ENCODE results near the gene TSFM.

Gene TSFM

GRCh38 chr12:57810450-57810849 lies 27.9 kb downstream of the TSFM start:
- no peaks in the 10 kb centered on the region for H4K20me1 ChIP-seq (ENCODE audit: insufficient read depth, low read length)
- peaks cover 5% of the 10 kb centered on the region; the same call in 1 of the 2 replicates for H3K36me3 ChIP-seq (ENCODE audit: insufficient read depth, low read length)
- no peak overlapping the region for H3K4me2 ChIP-seq (ENCODE audit: insufficient read depth, low read length)
- no peak for TF ChIP-seq EZH2 (IDR thresholded peaks at IDR 0.05; ENCODE audit: borderline replicate concordance, low read depth, low read length, severe bottlenecking)
- TF ChIP-seq, protein P1, sequence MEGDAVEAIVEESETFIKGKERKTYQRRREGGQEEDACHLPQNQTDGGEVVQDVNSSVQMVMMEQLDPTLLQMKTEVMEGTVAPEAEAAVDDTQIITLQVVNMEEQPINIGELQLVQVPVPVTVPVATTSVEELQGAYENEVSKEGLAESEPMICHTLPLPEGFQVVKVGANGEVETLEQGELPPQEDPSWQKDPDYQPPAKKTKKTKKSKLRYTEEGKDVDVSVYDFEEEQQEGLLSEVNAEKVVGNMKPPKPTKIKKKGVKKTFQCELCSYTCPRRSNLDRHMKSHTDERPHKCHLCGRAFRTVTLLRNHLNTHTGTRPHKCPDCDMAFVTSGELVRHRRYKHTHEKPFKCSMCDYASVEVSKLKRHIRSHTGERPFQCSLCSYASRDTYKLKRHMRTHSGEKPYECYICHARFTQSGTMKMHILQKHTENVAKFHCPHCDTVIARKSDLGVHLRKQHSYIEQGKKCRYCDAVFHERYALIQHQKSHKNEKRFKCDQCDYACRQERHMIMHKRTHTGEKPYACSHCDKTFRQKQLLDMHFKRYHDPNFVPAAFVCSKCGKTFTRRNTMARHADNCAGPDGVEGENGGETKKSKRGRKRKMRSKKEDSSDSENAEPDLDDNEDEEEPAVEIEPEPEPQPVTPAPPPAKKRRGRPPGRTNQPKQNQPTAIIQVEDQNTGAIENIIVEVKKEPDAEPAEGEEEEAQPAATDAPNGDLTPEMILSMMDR (IDR thresholded peaks at IDR 0.05; ENCODE audit: borderline replicate concordance, extremely low read depth, low read length, poor library complexity, severe bottlenecking): no peak
- H3K79me2 ChIP-seq (ENCODE audit: insufficient read depth, low read length): no peaks in the 10 kb centered on the region
- H3K9me3 ChIP-seq (ENCODE audit: insufficient read depth, low read length, severe bottlenecking): no peaks in the 10 kb centered on the region
- no peak overlapping the region for H2AFZ ChIP-seq (ENCODE audit: low read depth, low read length)
- no peaks in the 10 kb centered on the region for H3K27me3 ChIP-seq (ENCODE audit: insufficient read depth, low read length, poor library complexity)
- H3K4me1 ChIP-seq (ENCODE audit: insufficient read depth, low read length): no peaks in the 10 kb centered on the region
- H3K4me3 ChIP-seq (ENCODE audit: low read depth in 1 of 2, low read length in 2 of 2): no peak overlapping the region
- H3K9ac ChIP-seq (ENCODE audit: low read depth, low read length): no peak overlapping the region
- DNase-seq (no peak), ATAC-seq (ENCODE audit: insufficient read depth, low read depth) (no peak)
- no peak overlapping the region for H3K27ac ChIP-seq (ENCODE audit: low read length)

DNA sequence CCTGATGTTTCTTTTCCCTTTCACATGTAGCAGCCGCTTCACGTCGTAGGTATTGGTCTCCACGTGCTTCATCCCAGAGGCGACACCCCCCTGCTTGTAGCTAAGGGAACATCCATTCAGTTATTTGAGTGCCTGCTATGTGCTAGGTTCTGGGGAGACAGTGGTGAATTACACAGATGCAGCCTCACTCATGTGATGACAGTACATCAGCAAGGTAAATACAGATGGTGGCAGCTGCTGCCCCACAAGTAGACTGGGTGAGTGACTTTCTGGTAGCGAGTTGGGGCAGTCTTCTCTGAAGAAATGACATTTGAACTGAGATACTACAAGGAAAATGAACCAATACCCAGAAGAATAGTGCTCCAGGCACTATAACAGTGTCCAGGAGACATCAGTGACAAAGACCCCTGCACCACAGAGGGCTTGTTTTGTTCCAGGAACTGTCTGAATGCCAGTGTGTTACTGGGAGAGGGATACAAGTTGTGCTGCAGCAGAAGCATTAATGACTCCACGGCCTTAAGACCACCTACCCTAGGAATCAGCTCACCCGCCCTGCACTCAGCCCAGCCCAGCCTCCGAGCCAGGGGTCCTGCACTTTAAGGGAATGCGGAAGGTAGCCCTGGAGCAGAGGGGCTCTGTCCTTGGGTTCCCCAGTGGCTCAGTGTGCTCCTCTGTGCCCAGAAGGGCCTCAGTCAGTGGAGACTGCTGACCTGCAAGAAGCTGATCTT lies 28.6 kb downstream of the TSFM start:
- no peak overlapping the region for H3K4me3 ChIP-seq (ENCODE audit: low read depth in 1 of 2, low read length in 2 of 2)
- no peaks in the 10 kb centered on the region for H3K9me3 ChIP-seq (ENCODE audit: insufficient read depth, low read length, severe bottlenecking)
- H3K4me1 ChIP-seq (ENCODE audit: insufficient read depth, low read length): no peaks in the 10 kb centered on the region
- no peaks in the 10 kb centered on the region for H3K79me2 ChIP-seq (ENCODE audit: insufficient read depth, low read length)
- TF ChIP-seq EZH2 (IDR thresholded peaks at IDR 0.05; ENCODE audit: borderline replicate concordance, low read depth, low read length, severe bottlenecking): no peak
- TF ChIP-seq, protein P1 (IDR thresholded peaks at IDR 0.05; ENCODE audit: borderline replicate concordance, extremely low read depth, low read length, poor library complexity, severe bottlenecking): no peak
- no peaks in the 10 kb centered on the region for H3K27me3 ChIP-seq (ENCODE audit: insufficient read depth, low read length, poor library complexity)
- no peaks in the 10 kb centered on the region for H4K20me1 ChIP-seq (ENCODE audit: insufficient read depth, low read length)
- no peak overlapping the region for H2AFZ ChIP-seq (ENCODE audit: low read depth, low read length)
- ATAC-seq (ENCODE audit: insufficient read depth, low read depth): no peak
- no peak overlapping the region for H3K4me2 ChIP-seq (ENCODE audit: insufficient read depth, low read length)
- no peak overlapping the region for H3K9ac ChIP-seq (ENCODE audit: low read depth, low read length)
- DNase-seq: no peak
- no peak overlapping the region for H3K27ac ChIP-seq (ENCODE audit: low read length)
- peaks cover 5% of the 10 kb centered on the region; the same call in 1 of the 2 replicates for H3K36me3 ChIP-seq (ENCODE audit: insufficient read depth, low read length)

DNA sequence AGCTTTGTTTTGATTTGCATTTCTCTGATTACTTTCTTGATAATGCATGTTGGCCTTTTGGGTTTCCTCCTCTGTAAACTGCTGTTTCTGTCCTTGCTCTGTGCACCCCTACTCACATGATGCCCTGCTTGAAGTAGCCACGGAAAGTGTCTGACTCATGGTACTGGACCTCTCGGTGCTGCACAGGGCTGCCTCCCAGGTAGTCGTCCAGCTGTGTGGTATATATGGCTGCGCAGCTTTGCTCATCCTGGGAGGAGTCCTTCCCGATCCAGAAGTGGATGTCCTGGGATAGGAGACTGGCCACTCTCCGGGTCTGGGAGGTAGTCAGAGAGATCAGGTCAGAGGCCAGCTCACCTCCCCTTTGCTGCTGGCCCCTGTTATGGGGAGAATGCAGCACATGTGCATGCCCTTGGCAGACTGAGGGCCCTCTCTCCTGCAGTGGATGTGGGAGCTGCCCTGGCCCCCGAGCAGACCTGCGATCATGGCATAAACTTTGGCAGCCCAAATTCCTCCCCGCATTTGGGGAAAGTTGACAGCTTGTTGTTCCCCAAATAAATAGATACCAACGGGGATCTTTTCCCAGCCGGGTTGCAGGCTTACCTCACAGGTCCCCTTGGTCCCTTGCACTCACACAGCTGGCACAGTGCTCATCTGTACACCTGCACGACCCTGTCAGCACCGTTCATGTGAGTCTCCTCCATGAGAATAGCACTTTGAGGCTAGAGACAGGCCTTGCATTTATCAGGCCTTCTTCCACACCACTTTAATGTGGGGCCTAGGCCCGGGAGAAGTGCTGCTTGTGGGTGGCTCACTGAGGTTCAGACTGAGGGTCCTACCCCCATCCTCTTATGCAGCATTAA lies 30.8 kb downstream of the TSFM start:
- no peak overlapping the region for H3K4me3 ChIP-seq (ENCODE audit: low read depth in 1 of 2, low read length in 2 of 2)
- no peak for DNase-seq
- H2AFZ ChIP-seq (ENCODE audit: low read depth, low read length): no peak overlapping the region
- no peaks in the 10 kb centered on the region for H3K36me3 ChIP-seq (ENCODE audit: insufficient read depth, low read length)
- no peaks in the 10 kb centered on the region for H3K9me3 ChIP-seq (ENCODE audit: insufficient read depth, low read length, severe bottlenecking)
- H3K4me1 ChIP-seq (ENCODE audit: insufficient read depth, low read length): no peaks in the 10 kb centered on the region
- H3K27ac ChIP-seq (ENCODE audit: low read length): no peak overlapping the region
- TF ChIP-seq, protein P1 (IDR thresholded peaks at IDR 0.05; ENCODE audit: borderline replicate concordance, extremely low read depth, low read length, poor library complexity, severe bottlenecking): no peak
- no peak for TF ChIP-seq EZH2 (IDR thresholded peaks at IDR 0.05; ENCODE audit: borderline replicate concordance, low read depth, low read length, severe bottlenecking)
- ATAC-seq (ENCODE audit: insufficient read depth, low read depth): no peak
- no peak overlapping the region for H3K9ac ChIP-seq (ENCODE audit: low read depth, low read length)
- no peaks in the 10 kb centered on the region for H3K27me3 ChIP-seq (ENCODE audit: insufficient read depth, low read length, poor library complexity)
- no peaks in the 10 kb centered on the region for H4K20me1 ChIP-seq (ENCODE audit: insufficient read depth, low read length)
- H3K4me2 ChIP-seq (ENCODE audit: insufficient read depth, low read length): no peak overlapping the region
- no peaks in the 10 kb centered on the region for H3K79me2 ChIP-seq (ENCODE audit: insufficient read depth, low read length)
